Left ventricle myocardium superior (tissue), 1 donor: ENCODE data around the gene BCAS3. TPM values are rescaled to one million over a fixed set of nuclear protein-coding genes. Genes with fewer than 3 reads are reported as not detected.

Experiments used
- ATAC-seq: fragments of 200-7000 bp; cut with Tn5 transposase; one replicate; pipeline ENCODE4 v1.9.1; 2020; ENCODE audit warnings: mild to moderate bottlenecking, moderate library complexity
- DNase-seq: peaks from one replicate; pipeline ENCODE4 v3.0.0-alpha.2; 2020
- intact Hi-C: fragments of 100-400 bp; cut with micrococcal nuclease; formaldehyde crosslinking; loops from one replicate; pipeline ENCODE4 v1.11.0; 2022
- total RNA-seq: library from RNA; stranded (reverse); fragmentation: NEBNext Ultra II Directional; extraction: Animal tissue kit (Norgen Biotek cat#: 25700); gene quantifications from one replicate; pipeline ENCODE4 v1.2.1, GENCODE V29; 2021
- donor health status: DM: no; HTN: yes; CAD: no; lungs with severe emphysema.

The BCAS3 gene
- total RNA-seq, 1 donor from 2014 or later: 15.9 TPM

- ATAC-seq: peak; percentile 54
- no peak for DNase-seq
- intact Hi-C loops: no loop called here
Observed at GRCh38 chr17:61065263-61065773, 387.7 kb downstream of the BCAS3 start.

GRCh38 chr17:61066062-61066461 lies 388.4 kb downstream of the BCAS3 start:
- no peak for ATAC-seq
- intact Hi-C loops: no loop called here
- no peak for DNase-seq

- intact Hi-C loops: no loop called here
- DNase-seq (no peak), ATAC-seq (no peak)
Observed at GRCh38 chr17:61070649-61071048, 393.0 kb downstream of the BCAS3 start.

GRCh38 chr17:61072648-61073047 lies 395.0 kb downstream of the BCAS3 start:
- ATAC-seq (no peak), DNase-seq (no peak)
- intact Hi-C loops: no loop called here

- DNase-seq (no peak), ATAC-seq (no peak)
- intact Hi-C loops: no loop called here
Observed at GRCh38 chr17:61073131-61073530, 395.5 kb downstream of the BCAS3 start.

GRCh38 chr17:61073799-61074513 lies 396.3 kb downstream of the BCAS3 start:
- intact Hi-C loops: no loop called here
- no peak for DNase-seq
- no peak for ATAC-seq

GRCh38 chr17:61075988-61076387 lies 398.3 kb downstream of the BCAS3 start:
- intact Hi-C loops: no loop called here
- DNase-seq (no peak), ATAC-seq (no peak)

- DNase-seq (no peak), ATAC-seq (no peak)
- intact Hi-C loops: no loop called here
Observed at GRCh38 chr17:61076621-61077031, 399.0 kb downstream of the BCAS3 start.

- intact Hi-C loops: no loop called here
- DNase-seq (no peak), ATAC-seq (no peak)
Observed at GRCh38 chr17:61081959-61082358, 404.3 kb downstream of the BCAS3 start.

- ATAC-seq (no peak), DNase-seq (no peak)
- intact Hi-C loops: no loop called here
Observed at GRCh38 chr17:61084260-61084659, 406.6 kb downstream of the BCAS3 start.

GRCh38 chr17:61087024-61087423 lies 409.4 kb downstream of the BCAS3 start:
- ATAC-seq (no peak), DNase-seq (no peak)
- intact Hi-C loops: no loop called here

- ATAC-seq: no peak
- intact Hi-C loops: no loop called here
- no peak for DNase-seq
Observed at GRCh38 chr17:61088556-61088955, 410.9 kb downstream of the BCAS3 start.

GRCh38 chr17:61091096-61091495 lies 413.4 kb downstream of the BCAS3 start:
- intact Hi-C loops: no loop called here
- no peak for ATAC-seq

GRCh38 chr17:61097781-61098180 lies 420.1 kb downstream of the BCAS3 start:
- ATAC-seq (no peak), DNase-seq (no peak)
- intact Hi-C loops: no loop called here

More at GRCh38 chr17:61091096-61091495, 413.4 kb downstream of the BCAS3 start:
- no peak for DNase-seq

GRCh38 chr17:61106354-61106753 lies 428.7 kb downstream of the BCAS3 start:
- DNase-seq (no peak), ATAC-seq (no peak)
- intact Hi-C loops: no loop called here

GRCh38 chr17:61116577-61116976 lies 438.9 kb downstream of the BCAS3 start:
- ATAC-seq (no peak), DNase-seq (no peak)
- intact Hi-C loops: no loop called here

- DNase-seq (no peak), ATAC-seq (no peak)
- intact Hi-C loops: no loop called here
Observed at GRCh38 chr17:61117983-61118382, 440.3 kb downstream of the BCAS3 start.

- intact Hi-C loops: no loop called here
- DNase-seq (no peak), ATAC-seq (no peak)
Observed at GRCh38 chr17:61118871-61119270, 441.2 kb downstream of the BCAS3 start.

- ATAC-seq (no peak), DNase-seq (no peak)
- intact Hi-C loops: no loop called here
Observed at GRCh38 chr17:61122326-61122913, 444.8 kb downstream of the BCAS3 start.

GRCh38 chr17:61124562-61124961 lies 446.9 kb downstream of the BCAS3 start:
- intact Hi-C loops: no loop called here
- ATAC-seq (no peak), DNase-seq (no peak)
